K562 (cell line): Measurements from ENCODE around the gene METTL25B. TPM values are rescaled to one million over a fixed set of nuclear protein-coding genes. Genes with fewer than 3 reads are reported as not detected.

Source experiments
- BRCA1 ChIP-seq, 2 experiments: fragments of 450-650 bp in 1 of 2; sonication (generic) in 1 of 2; formaldehyde crosslinking in 1 of 2; IDR thresholded peaks; 2 replicates each; pipeline versions ENCODE4 v1.5.0 to v1.6.1; 2017 to 2020; ENCODE audit warnings: mild to moderate bottlenecking in 1 of 2, missing genetic modification reagents in 1 of 2
- CREBBP ChIP-seq: IDR thresholded peaks from one replicate; pipeline ENCODE4 v1.6.1; 2012; ENCODE audit warnings: low read depth, mild to moderate bottlenecking, control low read depth, inconsistent platforms, low read length
- FUS ChIP-seq: fragments of 200-400 bp; formaldehyde crosslinking; optimal IDR thresholded peaks from 2 replicates; pipeline ENCODE3; 2017; ENCODE audit warnings: low read depth, low read length
- HCFC1 ChIP-seq: IDR thresholded peaks from 2 replicates; pipeline ENCODE4 v1.6.1; 2012; ENCODE audit warnings: low read depth, low read length, improper control_type of control experiment
- JUND ChIP-seq, 2 experiments: IDR thresholded peaks; 2 replicates in 1 of 2; 3 replicates in 1 of 2; pipeline ENCODE4 v1.6.1; 2011; ENCODE audit warnings: borderline replicate concordance in 2 of 2, low read depth in 2 of 2, low read length in 2 of 2, improper control_type of control experiment in 1 of 2, missing biosample characterization in 1 of 2, missing genetic modification characterization in 1 of 2, missing genetic modification reagents in 1 of 2
- NCOA2 ChIP-seq, 2 experiments: fragments of 450-650 bp; IDR thresholded peaks; 2 replicates each; pipeline ENCODE4 v1.6.1; 2018; ENCODE audit warnings: mild to moderate bottlenecking in 2 of 2, moderate library complexity in 1 of 2; ENCODE audit not compliant: partially characterized antibody in 2 of 2
- POLR2H ChIP-seq: IDR thresholded peaks from 2 replicates; pipeline ENCODE4 v1.6.1; 2016; ENCODE audit warnings: missing genetic modification characterization, low read depth, mild to moderate bottlenecking, control low read depth, missing compliant biosample characterization, moderate library complexity
- SAP30 ChIP-seq: fragments of 200-600 bp; sonication (generic); IDR thresholded peaks from 2 replicates; pipeline ENCODE4 v1.6.1; 2012; ENCODE audit warnings: borderline replicate concordance, low read depth, mild to moderate bottlenecking, moderate library complexity, low read length, control low read depth, inconsistent platforms; ENCODE audit not compliant: insufficient read depth, poor library complexity, severe bottlenecking
- TBL1XR1 ChIP-seq, 2 experiments: IDR thresholded peaks; 2 replicates each; pipeline ENCODE4 v1.6.1; 2012; ENCODE audit warnings: improper control_type of control experiment in 2 of 2, low read length in 2 of 2, mild to moderate bottlenecking in 1 of 2
- TGIF2 ChIP-seq: sonication (generic); formaldehyde crosslinking; IDR thresholded peaks from 2 replicates; pipeline ENCODE4 v1.8.1; 2022; ENCODE audit warnings: mild to moderate bottlenecking, missing genetic modification reagents, moderate library complexity
- YY1 ChIP-seq, 3 experiments: IDR thresholded peaks; 2 replicates each; pipeline ENCODE4 v1.6.1; 2011; ENCODE audit warnings: low read length in 2 of 3, mild to moderate bottlenecking in 2 of 3, moderate library complexity in 2 of 3, borderline replicate concordance in 1 of 3, control low read depth in 1 of 3, low read depth in 1 of 3; ENCODE audit not compliant: insufficient read depth in 3 of 3, insufficient replicate concordance in 2 of 3, control insufficient read depth in 1 of 3, insufficient read length in 1 of 3; ENCODE audit errors: extremely low read depth in 1 of 3
- ZNF174 ChIP-seq: fragments of 250-450 bp; sonication (Bioruptor Pico); IDR thresholded peaks from 2 replicates; pipeline ENCODE4 v1.4.0; 2020; ENCODE audit warnings: mild to moderate bottlenecking
- ZNF583 ChIP-seq: fragments of 250-450 bp; sonication (Bioruptor Pico); IDR thresholded peaks from 2 replicates; pipeline ENCODE4 v1.4.0; 2020
- polyA plus RNA-seq, 8 experiments: library from polyadenylated mRNA; depleted of rRNA in 4 of 8; stranded (reverse) in 5 of 8; unstranded in 3 of 8; fragments of >200 nt; fragmentation: Nextera tagmentation in 2 of 8; fragmentation: Illumina TruSeq in 1 of 8; extraction: Ambion mirVana in 2 of 8; extraction: Trizol in 1 of 8; gene quantifications; 2 replicates each; pipeline versions ENCODE4 v1.2.1 to v1.2.3, GENCODE V29; 2011 to 2014; ENCODE audit warnings: inconsistent platforms in 1 of 8, missing spikeins in 1 of 8
- total RNA-seq, 7 experiments: library from RNA; depleted of rRNA in 6 of 7; stranded (reverse); fragments of >200 nt in 6 of 7; fragmentation: Illumina TruSeq in 2 of 7; extraction: Trizol in 2 of 7; gene quantifications; 2 replicates each; pipeline versions ENCODE4 v1.2.1 to v1.2.3, GENCODE V29; 2011 to 2021; ENCODE audit warnings: low replicate concordance in 1 of 7
- TF ChIP-seq, protein P1 (sequence below): sonication (generic); formaldehyde crosslinking; IDR thresholded peaks from 2 replicates; pipeline ENCODE4 v1.8.0; 2022; ENCODE audit warnings: mild to moderate bottlenecking, missing genetic modification reagents
- TF ChIP-seq, protein P2 (sequence below): fragments of 250-450 bp; sonication (Bioruptor Pico); IDR thresholded peaks from 2 replicates; pipeline ENCODE4 v1.5.0; 2021; ENCODE audit warnings: mild to moderate bottlenecking, borderline replicate concordance
- TF ChIP-seq, protein P3 (sequence below): fragments of 450-650 bp; conservative IDR thresholded peaks from 2 replicates; pipeline ENCODE4 v1.6.1; 2016; ENCODE audit warnings: missing genetic modification characterization, low read depth, mild to moderate bottlenecking, missing compliant biosample characterization, moderate library complexity
- TF ChIP-seq, protein P4 (sequence below): fragments of 200-800 bp; sonication (Bioruptor generic); IDR thresholded peaks from 2 replicates; pipeline ENCODE4 v1.6.1; 2017; ENCODE audit warnings: missing genetic modification characterization, missing compliant biosample characterization

METTL25B gene
- total and polyA plus RNA-seq, 9 of the 15 experiments (the other 6 are each of a cell fraction or from before 2014, with no cell fraction given) = 7.7 to 48.3 (median 33.1) TPM

DNA sequence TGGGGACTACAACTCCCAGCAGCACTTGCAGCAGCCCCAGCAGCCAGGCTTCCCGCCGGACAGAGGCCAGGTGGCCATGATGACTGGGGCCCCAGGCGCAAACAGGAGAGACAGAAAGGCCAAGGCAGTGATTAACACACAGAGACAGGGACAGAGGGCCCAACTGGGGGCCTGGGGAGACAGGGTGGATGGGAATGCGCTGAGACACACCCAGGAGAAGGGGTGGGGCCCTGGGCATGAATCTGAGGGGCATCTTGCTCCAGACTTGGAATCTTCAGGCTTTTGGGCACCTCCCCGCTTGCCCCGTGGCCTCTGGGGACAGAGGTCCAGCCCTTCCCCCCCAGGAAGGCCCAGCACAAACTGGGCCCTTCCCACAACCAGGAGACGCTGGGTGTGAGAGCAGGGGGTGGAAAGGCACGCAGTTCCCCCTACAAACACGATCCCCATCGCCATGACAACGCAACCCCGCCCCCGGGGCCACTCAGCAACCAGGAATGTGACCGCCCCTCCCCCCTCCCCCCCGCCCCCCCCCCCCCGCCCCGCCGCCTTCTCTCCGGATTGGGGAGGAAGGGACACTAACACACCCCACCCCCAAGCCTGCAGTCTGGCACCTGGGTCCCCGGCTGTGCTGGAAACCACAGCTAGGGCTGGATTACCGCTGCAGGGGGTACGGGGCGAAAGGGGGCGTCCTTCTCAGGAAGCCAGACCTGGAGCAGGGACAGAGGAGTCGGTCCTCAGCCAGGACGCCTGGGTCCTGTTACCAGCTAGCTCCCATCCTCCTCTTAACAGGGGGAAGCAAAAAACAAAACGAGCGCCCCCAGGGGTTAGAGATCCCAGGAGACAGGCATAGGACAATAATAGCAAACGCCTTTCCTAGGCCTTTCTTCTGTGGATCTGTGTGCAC lies 18.7 kb downstream of the METTL25B start (continued):
- TF ChIP-seq SAP30 (peak; percentile 41), HCFC1 (peak; percentile 79), ZNF583 (CRISPR knock-in tag) (no peak), YY1 (IDR thresholded peaks at IDR 0.05; ENCODE audit: borderline replicate concordance in 1 of 3, control insufficient read depth in 1 of 3, extremely low read depth in 1 of 3, insufficient read depth in 3 of 3, insufficient read length in 1 of 3, insufficient replicate concordance in 2 of 3, low read depth in 1 of 3, low read length in 2 of 3) (peak; percentile 46 to 92 (median 83)), ZNF174 (CRISPR knock-in tag) (no peak), JUND (IDR thresholded peaks at IDR 0.05; ENCODE audit: borderline replicate concordance, low read depth, low read length) (peak; percentile 73), JUND (tag; IDR thresholded peaks at IDR 0.05; ENCODE audit: borderline replicate concordance, low read depth, low read length) (peak; percentile 60; the same call in 1 of the 3 replicates), TGIF2 (CRISPR knock-in tag) (no peak), POLR2H (tag) (no peak), TBL1XR1 (IDR thresholded peaks at IDR 0.05; ENCODE audit: low read length in 2 of 2) (no peak), BRCA1 (IDR thresholded peaks at IDR 0.05) (no peak), BRCA1 (CRISPR knock-in tag; IDR thresholded peaks at IDR 0.05) (no peak), FUS (no peak), NCOA2 (IDR thresholded peaks at IDR 0.05; ENCODE audit: partially characterized antibody in 2 of 2) (no peak), CREBBP (no peak)
- TF ChIP-seq, protein P1, sequence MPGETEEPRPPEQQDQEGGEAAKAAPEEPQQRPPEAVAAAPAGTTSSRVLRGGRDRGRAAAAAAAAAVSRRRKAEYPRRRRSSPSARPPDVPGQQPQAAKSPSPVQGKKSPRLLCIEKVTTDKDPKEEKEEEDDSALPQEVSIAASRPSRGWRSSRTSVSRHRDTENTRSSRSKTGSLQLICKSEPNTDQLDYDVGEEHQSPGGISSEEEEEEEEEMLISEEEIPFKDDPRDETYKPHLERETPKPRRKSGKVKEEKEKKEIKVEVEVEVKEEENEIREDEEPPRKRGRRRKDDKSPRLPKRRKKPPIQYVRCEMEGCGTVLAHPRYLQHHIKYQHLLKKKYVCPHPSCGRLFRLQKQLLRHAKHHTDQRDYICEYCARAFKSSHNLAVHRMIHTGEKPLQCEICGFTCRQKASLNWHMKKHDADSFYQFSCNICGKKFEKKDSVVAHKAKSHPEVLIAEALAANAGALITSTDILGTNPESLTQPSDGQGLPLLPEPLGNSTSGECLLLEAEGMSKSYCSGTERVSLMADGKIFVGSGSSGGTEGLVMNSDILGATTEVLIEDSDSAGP (CRISPR knock-in tag) = no peak
- TF ChIP-seq, protein P2, sequence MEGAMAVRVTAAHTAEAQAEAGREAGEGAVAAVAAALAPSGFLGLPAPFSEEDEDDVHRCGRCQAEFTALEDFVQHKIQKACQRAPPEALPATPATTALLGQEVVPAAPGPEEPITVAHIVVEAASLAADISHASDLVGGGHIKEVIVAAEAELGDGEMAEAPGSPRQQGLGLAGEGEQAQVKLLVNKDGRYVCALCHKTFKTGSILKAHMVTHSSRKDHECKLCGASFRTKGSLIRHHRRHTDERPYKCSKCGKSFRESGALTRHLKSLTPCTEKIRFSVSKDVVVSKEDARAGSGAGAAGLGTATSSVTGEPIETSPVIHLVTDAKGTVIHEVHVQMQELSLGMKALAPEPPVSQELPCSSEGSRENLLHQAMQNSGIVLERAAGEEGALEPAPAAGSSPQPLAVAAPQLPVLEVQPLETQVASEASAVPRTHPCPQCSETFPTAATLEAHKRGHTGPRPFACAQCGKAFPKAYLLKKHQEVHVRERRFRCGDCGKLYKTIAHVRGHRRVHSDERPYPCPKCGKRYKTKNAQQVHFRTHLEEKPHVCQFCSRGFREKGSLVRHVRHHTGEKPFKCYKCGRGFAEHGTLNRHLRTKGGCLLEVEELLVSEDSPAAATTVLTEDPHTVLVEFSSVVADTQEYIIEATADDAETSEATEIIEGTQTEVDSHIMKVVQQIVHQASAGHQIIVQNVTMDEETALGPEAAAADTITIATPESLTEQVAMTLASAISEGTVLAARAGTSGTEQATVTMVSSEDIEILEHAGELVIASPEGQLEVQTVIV (CRISPR knock-in tag) = no peak
- TF ChIP-seq, protein P3, sequence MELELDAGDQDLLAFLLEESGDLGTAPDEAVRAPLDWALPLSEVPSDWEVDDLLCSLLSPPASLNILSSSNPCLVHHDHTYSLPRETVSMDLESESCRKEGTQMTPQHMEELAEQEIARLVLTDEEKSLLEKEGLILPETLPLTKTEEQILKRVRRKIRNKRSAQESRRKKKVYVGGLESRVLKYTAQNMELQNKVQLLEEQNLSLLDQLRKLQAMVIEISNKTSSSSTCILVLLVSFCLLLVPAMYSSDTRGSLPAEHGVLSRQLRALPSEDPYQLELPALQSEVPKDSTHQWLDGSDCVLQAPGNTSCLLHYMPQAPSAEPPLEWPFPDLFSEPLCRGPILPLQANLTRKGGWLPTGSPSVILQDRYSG (tag) = no peak
- TF ChIP-seq, protein P4, sequence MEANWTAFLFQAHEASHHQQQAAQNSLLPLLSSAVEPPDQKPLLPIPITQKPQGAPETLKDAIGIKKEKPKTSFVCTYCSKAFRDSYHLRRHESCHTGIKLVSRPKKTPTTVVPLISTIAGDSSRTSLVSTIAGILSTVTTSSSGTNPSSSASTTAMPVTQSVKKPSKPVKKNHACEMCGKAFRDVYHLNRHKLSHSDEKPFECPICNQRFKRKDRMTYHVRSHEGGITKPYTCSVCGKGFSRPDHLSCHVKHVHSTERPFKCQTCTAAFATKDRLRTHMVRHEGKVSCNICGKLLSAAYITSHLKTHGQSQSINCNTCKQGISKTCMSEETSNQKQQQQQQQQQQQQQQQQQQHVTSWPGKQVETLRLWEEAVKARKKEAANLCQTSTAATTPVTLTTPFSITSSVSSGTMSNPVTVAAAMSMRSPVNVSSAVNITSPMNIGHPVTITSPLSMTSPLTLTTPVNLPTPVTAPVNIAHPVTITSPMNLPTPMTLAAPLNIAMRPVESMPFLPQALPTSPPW (CRISPR knock-in tag) = peak; percentile 98
